Mammary epithelial cell (primary cell): ENCODE measurements around the gene DAP.

Source experiments
- CTCF ChIP-seq, 2 donors: IDR thresholded peaks in 1 of 2; conservative IDR thresholded peaks in 1 of 2; 2 replicates each; pipeline ENCODE4 v1.5.1; 2011 to 2012; ENCODE audit warnings: inconsistent platforms in 2 of 2, low read length in 2 of 2, mild to moderate bottlenecking in 2 of 2, control low read depth in 1 of 2, low read depth in 1 of 2; ENCODE audit not compliant: insufficient read depth in 1 of 2; ENCODE audit errors: extremely low read depth in 1 of 2
- EZH2 ChIP-seq: IDR thresholded peaks from 2 replicates; pipeline ENCODE4 v1.6.1; 2012; ENCODE audit warnings: low read length, inconsistent platforms, borderline replicate concordance

- TF ChIP-seq CTCF (conservative IDR thresholded peaks at IDR 0.05 in 1 of 2, IDR thresholded peaks at IDR 0.05 in 1 of 2; ENCODE audit: extremely low read depth in 1 of 2, insufficient read depth in 1 of 2, low read depth in 1 of 2, low read length in 2 of 2), result no peak
- no peak for TF ChIP-seq EZH2
These were observed 50.4 kb downstream of the DAP start for GRCh38 chr5:10710513-10711128.
